Motor neuron (in vitro differentiated cells): ENCODE measurements around the gene MED10. TPM values are rescaled to one million over a fixed set of nuclear protein-coding genes. Genes with fewer than 3 reads are reported as not detected.

Experiments used
- ATAC-seq, 8 experiments: fragments of 200-7000 bp; cut with Tn5 transposase; replicated peaks in 6 of 8; 2 replicates each; pipeline ENCODE4 v1.8.0; 2021; ENCODE audit warnings: mild to moderate bottlenecking in 8 of 8, moderate library complexity in 8 of 8
- H3K27ac ChIP-seq, 2 donors: fragments of 250-450 bp; sonication (Bioruptor Pico); 2 replicates each; pipeline ENCODE4 v1.9.0; 2021; ENCODE audit warnings: antibody characterized with exemption in 2 of 2, mild to moderate bottlenecking in 2 of 2, moderate library complexity in 1 of 2
- H3K4me1 ChIP-seq, 2 donors: fragments of 250-450 bp; sonication (Bioruptor Pico); replicated peaks in 1 of 2; 2 replicates each; pipeline ENCODE4 v1.6.1; 2021; ENCODE audit warnings: antibody characterized with exemption in 2 of 2, mild to moderate bottlenecking in 2 of 2, moderate library complexity in 1 of 2
- H3K4me3 ChIP-seq, 5 donors: fragments of 250-450 bp; sonication (Bioruptor Pico); 2 replicates each; pipeline ENCODE4 v1.9.0; 2021; ENCODE audit warnings: antibody characterized with exemption in 5 of 5, mild to moderate bottlenecking in 5 of 5, moderate library complexity in 4 of 5
- WGBS, 10 experiments: fragments of 450-650 bp; shearing (Covaris generic); methylation state at CpG; one replicate each; pipeline ENCODE4 v1.0.0; 2022; 5-methylcytosine and 5-hydroxymethylcytosine counted together
- in situ Hi-C, 9 experiments: fragments of 400-800 bp; cut with MboI; loops; one replicate each; pipeline ENCODE4 v1.15.0; 2021; ENCODE audit warnings: low sequenced_read_pairs in 9 of 9, low pct_unique_long_range_greater_than_20kb in 2 of 9; ENCODE audit not compliant: unreplicated experiment in 9 of 9
- total RNA-seq, 8 experiments: library from RNA; unstranded; fragments of 300-600 nt; gene quantifications; 2 replicates each; pipeline versions ENCODE4 v1.2.3 to v1.2.4, GENCODE V29; 2022

Gene MED10
- total RNA-seq, 8 experiments from 2014 or later = 25.4 to 87.1 (median 40.7) TPM

DNA sequence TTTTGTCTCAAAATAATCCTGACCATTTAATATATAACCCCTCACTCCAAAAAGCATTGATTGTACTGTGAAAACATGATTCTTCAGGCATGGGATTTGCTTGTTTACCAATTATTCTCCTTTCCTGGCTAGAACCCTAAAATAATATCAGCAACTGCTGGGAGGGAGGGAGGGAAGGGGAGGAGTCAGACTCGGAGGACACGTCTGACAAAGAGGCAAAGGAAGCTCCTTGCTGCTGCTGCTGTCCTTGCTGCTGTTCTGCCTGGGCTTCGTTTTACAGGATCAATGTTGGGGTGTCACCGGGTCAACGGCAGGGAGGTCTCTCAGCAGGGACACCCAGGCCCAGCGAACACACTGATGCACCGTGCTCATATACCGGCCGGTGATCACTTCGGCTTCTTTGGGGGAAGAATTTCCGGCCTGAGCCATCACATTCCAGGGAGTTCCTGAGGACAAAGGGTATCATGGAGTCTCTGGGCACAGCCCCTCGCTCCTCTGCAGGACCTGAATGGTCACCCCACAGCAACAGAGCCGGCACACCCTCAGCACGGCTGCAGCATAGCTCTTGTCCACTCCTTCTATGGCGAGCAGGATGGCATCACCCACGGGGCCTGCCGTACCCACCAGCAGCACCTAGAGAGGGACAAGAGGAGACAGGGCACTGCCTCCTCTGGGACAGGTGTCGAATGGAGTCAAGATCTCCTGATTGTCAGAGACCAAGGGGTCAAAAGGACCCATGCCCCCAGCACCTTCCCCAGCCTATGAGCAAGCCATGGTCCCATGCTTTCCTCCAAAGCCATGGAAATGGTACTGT is 27.9 kb downstream of the MED10 start:
- in situ Hi-C loops = loop anchor here in 1 of 9 experiments (25.0 kb wide), 1 partner anchor 863 kb away; no protein-coding TSS in a partner anchor
- H3K27ac ChIP-seq = peak overlapping the region in 1 of 2 donors; percentile 50
- H3K4me3 ChIP-seq = no peak overlapping the region
- 30 to 100% (median 48%) methylated on average over 2 to 12 of the region's 18 CpGs; no CpG with 5 or more reads in 3 of the 10 experiments for WGBS, 10 experiments
- ATAC-seq = peak in 4 of 8 experiments; percentile 28 to 38 (median 33)
- H3K4me1 ChIP-seq = peaks cover 6 to 15% of the 10 kb centered on the region in 2 donors

DNA sequence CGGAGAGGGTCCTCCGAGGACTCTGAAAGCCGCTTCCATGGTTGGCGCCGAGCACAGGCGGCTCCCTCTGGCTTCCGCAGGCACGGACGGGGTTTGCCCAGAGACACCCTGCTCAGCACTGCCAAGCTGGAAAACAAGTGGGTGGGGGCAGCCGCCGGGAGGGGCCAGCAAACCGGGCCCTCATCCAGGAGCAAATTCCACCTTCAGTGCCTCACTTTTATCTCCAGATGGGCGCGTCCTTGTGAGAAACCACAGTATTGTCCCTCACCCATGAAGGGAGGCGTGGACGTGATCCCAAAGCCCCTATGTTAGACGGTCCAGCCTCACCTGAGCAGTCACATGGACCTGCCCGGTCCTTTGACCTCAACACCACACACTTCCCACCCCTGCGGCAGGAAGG is 29.0 kb downstream of the MED10 start:
- WGBS, 10 experiments = 40 to 100% (median 90%) methylated on average over 1 to 2 of the region's 19 CpGs; no CpG with 5 or more reads in 6 of the 10 experiments
- Histone ChIP-seq H3K27ac (peak overlapping the region in 1 of 2 donors; percentile 17), H3K4me1 (peaks cover 6 to 15% of the 10 kb centered on the region in 2 donors), H3K4me3 (no peak overlapping the region)
- in situ Hi-C loops = no loop called here
- no peak for ATAC-seq

GRCh38 chr5:6348476-6349000 is 29.8 kb downstream of the MED10 start:
- H3K4me3 ChIP-seq = no peak overlapping the region
- H3K4me1 ChIP-seq = peaks cover 6 to 15% of the 10 kb centered on the region in 2 donors
- H3K27ac ChIP-seq = no peak overlapping the region
- no peak for ATAC-seq
- 33 to 100% (median 73%) methylated on average over 1 to 7 of the region's 15 CpGs; no CpG with 5 or more reads in 3 of the 10 experiments for WGBS, 10 experiments
- in situ Hi-C loops = no loop called here

DNA sequence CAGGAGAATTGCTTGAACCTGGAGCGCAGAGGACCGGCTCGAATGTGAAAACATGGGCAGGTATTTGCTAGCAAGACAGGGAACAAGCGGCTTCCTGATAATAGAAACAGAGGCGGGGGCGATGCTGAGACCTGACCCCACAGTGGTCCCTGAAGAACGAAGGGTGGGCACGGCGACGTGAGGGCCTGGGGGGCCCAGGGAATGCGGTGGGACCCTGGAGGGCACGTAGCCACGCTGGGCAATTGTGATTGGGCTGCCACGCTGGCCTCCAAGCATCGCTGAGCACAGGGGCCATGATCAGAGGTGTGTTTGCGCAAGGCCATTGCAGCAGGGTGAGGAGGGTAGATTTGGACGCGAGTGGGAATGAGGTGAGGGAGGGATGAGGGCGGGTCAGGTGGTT is 30.7 kb downstream of the MED10 start:
- Histone ChIP-seq H3K4me3 (no peak overlapping the region), H3K4me1 (peaks cover 6 to 16% of the 10 kb centered on the region in 2 donors), H3K27ac (no peak overlapping the region)
- no peak for ATAC-seq
- in situ Hi-C loops = no loop called here
- WGBS, 10 experiments = 72 to 94% (median 80%) methylated on average over 2 to 3 of the region's 19 CpGs; no CpG with 5 or more reads in 7 of the 10 experiments

GRCh38 chr5:6347165-6347564 is 31.2 kb downstream of the MED10 start:
- Histone ChIP-seq H3K27ac (no peak overlapping the region), H3K4me3 (no peak overlapping the region), H3K4me1 (peaks cover 6 to 20% of the 10 kb centered on the region in 2 donors)
- no peak for ATAC-seq
- in situ Hi-C loops = no loop called here
- 40 to 87% (median 40%) methylated on average over 1 to 3 of the region's 4 CpGs; no CpG with 5 or more reads in 7 of the 10 experiments for WGBS, 10 experiments

DNA sequence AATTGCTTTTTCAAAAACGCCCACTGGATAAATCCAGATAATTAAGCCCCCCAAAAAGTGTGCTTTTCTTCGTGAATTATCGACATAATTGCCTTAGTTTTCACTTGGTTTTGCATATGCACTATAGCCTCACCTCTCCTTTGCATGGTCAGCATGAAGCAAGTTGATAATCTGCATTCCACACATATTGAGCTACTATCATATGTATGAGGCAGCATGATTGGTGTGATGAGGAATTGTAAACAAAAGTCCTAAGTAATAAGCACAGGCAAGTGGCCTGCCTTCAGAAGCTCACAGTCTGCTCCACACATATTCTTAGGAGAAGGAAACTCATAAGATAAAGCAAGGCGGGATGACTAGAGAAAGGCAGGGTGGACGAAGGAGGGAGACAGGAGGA is 33.8 kb downstream of the MED10 start:
- no peak overlapping the region for H3K4me3 ChIP-seq
- peak in 2 of 8 experiments; percentile 60 to 66 for ATAC-seq
- peaks cover 0 to 5% of the 10 kb centered on the region in 2 donors for H3K4me1 ChIP-seq
- 4 to 88% (median 21%) methylated on average over 2 to 5 of the region's 5 CpGs; no CpG with 5 or more reads in 4 of the 10 experiments for WGBS, 10 experiments
- in situ Hi-C loops = no loop called here
- no peak overlapping the region for H3K27ac ChIP-seq

- Histone ChIP-seq H3K27ac (no peak overlapping the region), H3K4me3 (no peak overlapping the region), H3K4me1 (peaks cover 0 to 5% of the 10 kb centered on the region in 2 donors)
- in situ Hi-C loops = no loop called here
- peak in 1 of 8 experiments; percentile 28 for ATAC-seq
- 38 to 94% (median 77%) methylated on average over 2 to 9 of the region's 11 CpGs; no CpG with 5 or more reads in 1 of the 10 experiments for WGBS, 10 experiments
Measured at GRCh38 chr5:6343951-6344592, 34.3 kb downstream of the MED10 start.

DNA sequence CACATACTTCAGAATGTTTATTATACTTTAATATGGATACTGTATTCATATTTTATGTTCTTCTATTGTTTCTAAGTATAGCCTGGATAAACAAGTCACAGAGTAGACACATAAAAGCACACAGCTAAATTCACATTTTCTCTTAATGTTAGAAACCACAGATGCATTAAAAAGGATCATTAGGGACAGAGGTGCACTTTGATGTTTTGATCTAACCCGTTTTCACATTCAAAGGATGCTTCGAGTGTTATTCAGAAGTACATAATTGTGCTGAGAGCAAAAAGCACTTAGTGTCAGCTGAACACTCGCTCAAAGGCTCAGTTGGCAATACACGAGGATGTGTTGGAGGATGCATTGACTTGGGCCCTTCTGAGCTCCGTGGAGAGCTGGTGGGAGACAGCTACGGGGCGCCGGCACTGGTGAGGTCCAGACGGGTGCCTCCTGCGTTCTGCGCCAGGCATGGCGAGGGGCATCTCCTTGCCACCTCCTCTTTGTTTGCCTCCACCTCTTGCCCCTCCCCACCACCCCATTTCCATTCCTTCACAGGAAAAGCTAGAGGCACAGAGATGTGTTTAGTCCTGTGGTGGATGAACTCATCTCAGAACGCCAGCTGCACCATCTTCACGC is 35.5 kb downstream of the MED10 start:
- no peak overlapping the region for H3K27ac ChIP-seq
- H3K4me3 ChIP-seq = no peak overlapping the region
- ATAC-seq = peak in 2 of 8 experiments; percentile 12
- WGBS, 10 experiments = 17 to 82% (median 54%) methylated on average over 1 to 4 of the region's 14 CpGs; no CpG with 5 or more reads in 2 of the 10 experiments
- peaks cover 0 to 9% of the 10 kb centered on the region in 2 donors for H3K4me1 ChIP-seq
- in situ Hi-C loops = no loop called here

GRCh38 chr5:6340100-6340499 is 38.2 kb downstream of the MED10 start:
- no peak overlapping the region for H3K27ac ChIP-seq

DNA sequence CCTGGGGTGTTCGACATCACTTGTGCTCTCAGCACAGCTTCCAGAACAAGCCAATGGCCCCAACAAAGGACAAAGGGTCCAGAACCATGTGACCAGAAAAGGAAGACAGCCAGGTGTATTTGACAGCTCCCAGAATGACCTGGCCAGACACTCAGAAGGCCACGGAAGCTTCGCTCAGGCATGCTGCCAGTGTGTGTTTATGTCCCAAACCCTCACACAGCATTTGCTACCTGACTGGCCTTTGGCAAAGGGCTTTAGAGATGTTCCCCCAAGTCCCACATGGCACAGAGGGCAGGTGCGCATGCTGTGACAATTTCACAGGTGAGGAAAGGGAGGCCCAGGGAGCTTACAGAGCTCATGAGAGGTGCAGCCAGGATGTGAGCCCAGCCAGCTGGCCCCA is 39.5 kb downstream of the MED10 start:
- ATAC-seq = no peak
- peaks cover 0 to 9% of the 10 kb centered on the region in 2 donors for H3K4me1 ChIP-seq

More at GRCh38 chr5:6340100-6340499, 38.2 kb downstream of the MED10 start:
- Histone ChIP-seq H3K4me1 (peaks cover 0 to 9% of the 10 kb centered on the region in 2 donors), H3K4me3 (no peak overlapping the region)
- ATAC-seq = no peak
- 13 to 100% (median 76%) methylated on average over 1 of the region's 1 CpG; no CpG with 5 or more reads in 4 of the 10 experiments for WGBS, 10 experiments
- in situ Hi-C loops = no loop called here

GRCh38 chr5:6338135-6338534 is 40.2 kb downstream of the MED10 start:
- in situ Hi-C loops = no loop called here
- ATAC-seq = peak in 5 of 8 experiments; percentile 87 to 97 (median 93)
- Histone ChIP-seq H3K27ac (no peak overlapping the region), H3K4me3 (no peak overlapping the region), H3K4me1 (peaks cover 0 to 9% of the 10 kb centered on the region in 2 donors)
- 0 to 100% (median 45%) methylated on average over 1 to 3 of the region's 3 CpGs; no CpG with 5 or more reads in 1 of the 10 experiments for WGBS, 10 experiments

More for the DNA sequence above, 39.5 kb downstream of the MED10 start:
- in situ Hi-C loops = no loop called here
- H3K27ac ChIP-seq = no peak overlapping the region
- 60 to 83% methylated on average over 1 of the region's 4 CpGs; no CpG with 5 or more reads in 8 of the 10 experiments for WGBS, 10 experiments
- no peak overlapping the region for H3K4me3 ChIP-seq

- in situ Hi-C loops = no loop called here
- peak in 3 of 8 experiments; percentile 20 to 48 (median 29) for ATAC-seq
- no peak overlapping the region for H3K27ac ChIP-seq
- 0 to 89% (median 60%) methylated on average over 1 to 4 of the region's 5 CpGs; no CpG with 5 or more reads in 3 of the 10 experiments for WGBS, 10 experiments
- H3K4me1 ChIP-seq = peaks cover 0 to 4% of the 10 kb centered on the region in 2 donors
- no peak overlapping the region for H3K4me3 ChIP-seq
Measured at GRCh38 chr5:6333182-6333905, 45.0 kb downstream of the MED10 start.
